ENCODE data around the gene DECR2.

Gene DECR2

DNA sequence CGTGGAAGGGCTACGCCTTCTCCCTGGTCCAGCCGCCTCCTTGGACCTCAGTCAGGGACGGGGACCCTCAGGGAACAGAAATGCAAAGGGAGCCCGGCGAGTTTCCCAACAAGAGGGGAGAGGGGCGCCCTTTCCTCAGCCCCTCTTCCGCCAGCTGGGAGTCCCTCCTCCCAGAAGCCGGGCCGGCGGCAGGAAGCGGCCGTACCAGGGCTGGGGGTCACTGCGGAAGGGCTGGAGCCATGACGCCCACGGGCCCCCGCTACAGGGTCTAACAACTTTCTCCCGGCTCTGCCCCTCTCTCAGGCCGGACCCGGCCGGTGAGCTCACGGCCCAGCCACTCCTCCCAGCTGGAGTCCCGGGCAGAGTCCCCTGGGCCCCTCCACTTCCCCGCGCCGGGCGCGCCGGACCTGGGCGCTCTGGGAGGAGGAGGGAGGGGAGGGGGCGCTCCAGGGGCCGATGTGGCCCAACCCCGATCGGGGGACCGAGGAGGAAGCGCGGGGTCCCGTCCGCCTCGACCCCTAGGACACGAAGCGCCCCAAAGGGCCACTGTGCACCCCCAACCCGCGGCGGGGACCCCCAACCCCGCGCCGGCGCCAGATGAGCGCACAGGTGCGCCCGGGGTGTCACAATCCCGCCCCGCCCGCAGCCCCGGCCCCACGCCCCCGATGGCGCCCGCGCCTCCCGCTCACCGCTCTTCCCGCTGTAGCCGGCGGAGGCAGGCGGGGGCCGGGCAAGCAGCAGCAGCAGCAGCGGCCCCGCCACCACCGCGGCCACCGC is 20.5 kb upstream of the DECR2 start:
- Histone ChIP-seq H3K9me3 (ENCODE audit: control insufficient read depth, insufficient read depth, low read depth, low read length) (no peaks in the 10 kb centered on the region), H3K4me1 (ENCODE audit: control insufficient read depth, insufficient read depth, low read length) (no peaks in the 10 kb centered on the region), H3K27ac (ENCODE audit: extremely low read depth, low read depth, low read length) (peak overlapping the region; percentile 49; the same call in 1 of the 2 replicates), H3K4me3 (ENCODE audit: low read depth, low read length) (peak overlapping the region; percentile 67), H3K36me3 (ENCODE audit: control insufficient read depth in 2 of 2, insufficient read depth in 1 of 2, low read length in 2 of 2) (peaks cover 0 to 14% of the 10 kb centered on the region in 2 experiments; a peak in 1 of 3 replicates)
- ChIA-PET CTCF (no interaction called here), POLR2A (interaction anchor here (1.0 to 2.9 kb wide), 2 partner anchors 11 to 20 kb away, joined by 3 to 10 read pairs; partner anchors contain the start of genes DECR2 and MRPL28)
- TF ChIP-seq, protein P1, sequence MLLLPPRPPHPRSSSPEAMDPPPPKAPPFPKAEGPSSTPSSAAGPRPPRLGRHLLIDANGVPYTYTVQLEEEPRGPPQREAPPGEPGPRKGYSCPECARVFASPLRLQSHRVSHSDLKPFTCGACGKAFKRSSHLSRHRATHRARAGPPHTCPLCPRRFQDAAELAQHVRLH (tag by site-specific recombination; IDR thresholded peaks at IDR 0.05) = no peak
- TF ChIP-seq SP3 (tag by site-specific recombination; IDR thresholded peaks at IDR 0.05) (peak; percentile 52), ZNF140 (tag by site-specific recombination; IDR thresholded peaks at IDR 0.05) (no peak), ZNF266 (tag by site-specific recombination; IDR thresholded peaks at IDR 0.05; ENCODE audit: low read depth) (no peak), ZNF19 (tag by site-specific recombination; IDR thresholded peaks at IDR 0.05; ENCODE audit: low read depth) (no peak), ZNF175 (tag by site-specific recombination; IDR thresholded peaks at IDR 0.05) (no peak), MYNN (tag by site-specific recombination; IDR thresholded peaks at IDR 0.05; ENCODE audit: borderline replicate concordance) (no peak), BCL11B (tag by site-specific recombination; IDR thresholded peaks at IDR 0.05; ENCODE audit: low read depth) (peak; percentile 62; the same call in 1 of the 2 replicates), ZNF223 (tag by site-specific recombination; IDR thresholded peaks at IDR 0.05) (no peak), SP2 (tag by site-specific recombination; IDR thresholded peaks at IDR 0.05) (peak; percentile 72), ZBTB11 (tag by site-specific recombination; conservative IDR thresholded peaks at IDR 0.05; ENCODE audit: low read depth) (peak; percentile 63), INSM2 (tag by site-specific recombination; IDR thresholded peaks at IDR 0.05) (0 out of 2 replicates have a peak, but pooled peaks have one; percentile 16), GFI1B (tag by site-specific recombination; IDR thresholded peaks at IDR 0.05) (no peak), KLF8 (tag by site-specific recombination; IDR thresholded peaks at IDR 0.05) (peak; percentile 56; the same call in 1 of the 2 replicates), SETDB1 (IDR thresholded peaks at IDR 0.05; ENCODE audit: insufficient read length, low read length) (no peak), ZNF629 (tag by site-specific recombination; IDR thresholded peaks at IDR 0.05) (no peak), HIC1 (tag by site-specific recombination; IDR thresholded peaks at IDR 0.05) (peak; percentile 72), KLF7 (tag by site-specific recombination; IDR thresholded peaks at IDR 0.05; ENCODE audit: borderline replicate concordance) (no peak), ATF2 (tag by site-specific recombination; IDR thresholded peaks at IDR 0.05; ENCODE audit: low read depth) (no peak), ZNF416 (tag by site-specific recombination; IDR thresholded peaks at IDR 0.05) (no peak), GLIS2 (tag by site-specific recombination; IDR thresholded peaks at IDR 0.05) (peak; percentile 52)
- TF ChIP-seq, protein P2, sequence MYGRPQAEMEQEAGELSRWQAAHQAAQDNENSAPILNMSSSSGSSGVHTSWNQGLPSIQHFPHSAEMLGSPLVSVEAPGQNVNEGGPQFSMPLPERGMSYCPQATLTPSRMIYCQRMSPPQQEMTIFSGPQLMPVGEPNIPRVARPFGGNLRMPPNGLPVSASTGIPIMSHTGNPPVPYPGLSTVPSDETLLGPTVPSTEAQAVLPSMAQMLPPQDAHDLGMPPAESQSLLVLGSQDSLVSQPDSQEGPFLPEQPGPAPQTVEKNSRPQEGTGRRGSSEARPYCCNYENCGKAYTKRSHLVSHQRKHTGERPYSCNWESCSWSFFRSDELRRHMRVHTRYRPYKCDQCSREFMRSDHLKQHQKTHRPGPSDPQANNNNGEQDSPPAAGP (tag by site-specific recombination; IDR thresholded peaks at IDR 0.05) = peak; percentile 64
- TF ChIP-seq, protein P3, sequence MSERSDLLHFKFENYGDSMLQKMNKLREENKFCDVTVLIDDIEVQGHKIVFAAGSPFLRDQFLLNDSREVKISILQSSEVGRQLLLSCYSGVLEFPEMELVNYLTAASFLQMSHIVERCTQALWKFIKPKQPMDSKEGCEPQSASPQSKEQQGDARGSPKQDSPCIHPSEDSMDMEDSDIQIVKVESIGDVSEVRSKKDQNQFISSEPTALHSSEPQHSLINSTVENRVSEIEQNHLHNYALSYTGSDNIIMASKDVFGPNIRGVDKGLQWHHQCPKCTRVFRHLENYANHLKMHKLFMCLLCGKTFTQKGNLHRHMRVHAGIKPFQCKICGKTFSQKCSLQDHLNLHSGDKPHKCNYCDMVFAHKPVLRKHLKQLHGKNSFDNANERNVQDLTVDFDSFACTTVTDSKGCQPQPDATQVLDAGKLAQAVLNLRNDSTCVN (tag by site-specific recombination; optimal IDR thresholded peaks at IDR 0.05) = peak; percentile 66
- TF ChIP-seq, protein P4, sequence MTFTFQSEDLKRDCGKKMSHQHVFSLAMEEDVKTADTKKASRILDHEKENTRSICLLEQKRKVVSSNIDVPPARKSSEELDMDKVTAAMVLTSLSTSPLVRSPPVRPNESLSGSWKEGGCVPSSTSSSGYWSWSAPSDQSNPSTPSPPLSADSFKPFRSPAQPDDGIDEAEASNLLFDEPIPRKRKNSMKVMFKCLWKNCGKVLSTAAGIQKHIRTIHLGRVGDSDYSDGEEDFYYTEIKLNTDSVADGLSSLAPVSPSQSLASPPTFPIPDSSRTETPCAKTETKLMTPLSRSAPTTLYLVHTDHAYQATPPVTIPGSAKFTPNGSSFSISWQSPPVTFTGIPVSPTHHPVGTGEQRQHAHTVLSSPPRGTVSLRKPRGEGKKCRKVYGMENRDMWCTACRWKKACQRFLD (tag by site-specific recombination; IDR thresholded peaks at IDR 0.05) = 0 out of 2 replicates have a peak, but pooled peaks have one; percentile 24
